Ishikawa (cell line): Measurements from ENCODE around the gene YTHDF1.

Experiments used
- FOXM1 ChIP-seq: IDR thresholded peaks from 2 replicates; pipeline ENCODE4 v1.6.1; 2012; ENCODE audit warnings: low read depth, borderline replicate concordance
- RAD21 ChIP-seq: IDR thresholded peaks from 2 replicates; pipeline ENCODE4 v1.6.1; 2012; ENCODE audit warnings: low read depth

- no peak for TF ChIP-seq RAD21
- TF ChIP-seq FOXM1 = no peak
Measured at GRCh38 chr20:63151554-63152321, 64.2 kb downstream of the YTHDF1 start.
